ENCODE results near the gene ZCCHC24.

GRCh38 chr10:79335094-79335469 is 110.3 kb downstream of the ZCCHC24 start:
- TF ChIP-seq CTCF (IDR thresholded peaks at IDR 0.05) (no peak), POLR2A (IDR thresholded peaks at IDR 0.05) (no peak)

Data from breast epithelium (tissue), 3 donors.